H1 (cell line): ENCODE results near the gene UBE2F. TPM values are rescaled to one million over a fixed set of nuclear protein-coding genes. Genes with fewer than 3 reads are reported as not detected.

Experiments used
- CTCF ChIA-PET: fragments of 300-600 bp; sonication (Branson Sonifier 250); formaldehyde crosslinking; loops from one replicate; lab custom pipeline; 2021; ENCODE audit not compliant: partially characterized antibody; lab: Charles Lee
- POLR2A ChIA-PET: fragments of 300-600 bp; sonication (Branson Sonifier 250); formaldehyde crosslinking; loops from one replicate; lab custom pipeline; 2021; ENCODE audit warnings: inconsistent platforms; ENCODE audit not compliant: partially characterized antibody; lab: Charles Lee
- DNase-seq, 2 experiments: peaks; one replicate each; pipeline versions ENCODE4 v3.0.0 to v3.0.0-alpha.2; 2010 to 2022; ENCODE audit warnings: low spot score in 2 of 2, low read depth in 1 of 2, mixed read lengths in 1 of 2
- FAIRE-seq: peaks from 2 replicates; lab custom pipeline; 2011; peaks lifted over from hg19 to GRCh38; lab: Jason Lieb, UNC
- H2AFZ ChIP-seq: 2 replicates; pipeline ENCODE4 v1.8.1; 2012; ENCODE audit warnings: low read length, inconsistent platforms
- H2AK5ac ChIP-seq: 2 replicates; pipeline ENCODE4 v1.6.1; 2013; ENCODE audit warnings: low read depth, low read length
- H2BK120ac ChIP-seq: replicated peaks from 2 replicates; pipeline ENCODE3; 2013; ENCODE audit warnings: low read depth, low read length, inconsistent platforms
- H2BK12ac ChIP-seq: 2 replicates; pipeline ENCODE4 v1.6.1; 2013; ENCODE audit warnings: low read depth, low read length
- H2BK15ac ChIP-seq: 2 replicates; pipeline ENCODE4 v1.6.1; 2013; ENCODE audit warnings: low read length
- H2BK20ac ChIP-seq: 2 replicates; pipeline ENCODE4 v1.6.1; 2013; ENCODE audit warnings: low read length
- H2BK5ac ChIP-seq: 2 replicates; pipeline ENCODE4 v1.6.1; 2013; ENCODE audit warnings: low read depth, low read length
- H3K14ac ChIP-seq: 2 replicates; pipeline ENCODE4 v1.6.1; 2013; ENCODE audit warnings: inconsistent platforms; ENCODE audit not compliant: insufficient read length
- H3K18ac ChIP-seq: 2 replicates; pipeline ENCODE4 v1.6.1; 2013; ENCODE audit warnings: low read length; ENCODE audit errors: extremely low read depth
- H3K23ac ChIP-seq: 2 replicates; pipeline ENCODE4 v1.6.1; 2013; ENCODE audit warnings: inconsistent platforms; ENCODE audit not compliant: insufficient read length
- H3K23me2 ChIP-seq: 2 replicates; pipeline ENCODE4 v1.6.1; 2013; ENCODE audit warnings: low read depth, low read length
- H3K27ac ChIP-seq: 2 replicates; pipeline ENCODE4 v1.6.1; 2011; ENCODE audit warnings: low read depth, low read length, inconsistent platforms
- H3K27me3 ChIP-seq, 4 experiments: replicated peaks in 1 of 4; 1 replicate in 1 of 4; 2 replicates in 3 of 4; pipeline versions ENCODE4 v1.6.1 to v1.8.1; 2011 to 2013; ENCODE audit warnings: low read length in 3 of 4, mild to moderate bottlenecking in 3 of 4, inconsistent platforms in 2 of 4, mixed read lengths in 2 of 4, moderate library complexity in 1 of 4; ENCODE audit not compliant: control insufficient read depth in 3 of 4, insufficient read depth in 3 of 4; ENCODE audit errors: extremely low read depth in 1 of 4
- H3K36me3 ChIP-seq, 4 experiments: 2 replicates each; pipeline versions ENCODE4 v1.6.1 to v1.8.1; 2011 to 2013; ENCODE audit warnings: mild to moderate bottlenecking in 4 of 4, low read length in 3 of 4, moderate library complexity in 2 of 4, control low read depth in 1 of 4, inconsistent platforms in 1 of 4; ENCODE audit not compliant: insufficient read depth in 4 of 4, control insufficient read depth in 2 of 4
- H3K4ac ChIP-seq: replicated peaks from 2 replicates; pipeline ENCODE3; 2013; ENCODE audit warnings: low read length, low read depth, mixed read lengths, inconsistent platforms; ENCODE audit not compliant: insufficient read length
- H3K4me1 ChIP-seq, 4 experiments: replicated peaks in 1 of 4; 1 replicate in 1 of 4; 2 replicates in 3 of 4; pipeline versions ENCODE4 v1.6.1 to v1.8.1; 2011 to 2013; ENCODE audit warnings: low read length in 3 of 4, inconsistent platforms in 2 of 4, mixed read lengths in 1 of 4; ENCODE audit not compliant: insufficient read depth in 4 of 4, control insufficient read depth in 3 of 4
- H3K4me2 ChIP-seq, 2 experiments: 2 replicates each; pipeline versions ENCODE4 v1.6.1 to v1.8.1; 2011 to 2013; ENCODE audit warnings: low read depth in 2 of 2, low read length in 2 of 2, control low read depth in 1 of 2, inconsistent platforms in 1 of 2, mild to moderate bottlenecking in 1 of 2; ENCODE audit not compliant: insufficient read depth in 1 of 2
- H3K4me3 ChIP-seq, 4 experiments: fragments of 200-600, 300-600 bp in 1 of 4; sonication (generic), shearing (Covaris generic), sonication (Bioruptor Twin) in 1 of 4; 2 replicates each; pipeline versions ENCODE4 v1.5.1 to v1.8.1; 2011 to 2016; ENCODE audit warnings: low read length in 4 of 4, low read depth in 3 of 4, control low read depth in 2 of 4, inconsistent platforms in 2 of 4, mild to moderate bottlenecking in 2 of 4, mixed read lengths in 1 of 4, moderate library complexity in 1 of 4; ENCODE audit not compliant: insufficient read depth in 2 of 4; ENCODE audit errors: extremely low read depth in 1 of 4
- H3K56ac ChIP-seq: replicated peaks from 2 replicates; pipeline ENCODE3; 2013; ENCODE audit warnings: low read depth, mild to moderate bottlenecking, mixed read lengths, low read length, inconsistent platforms; ENCODE audit not compliant: insufficient read length
- H3K79me1 ChIP-seq: 2 replicates; pipeline ENCODE4 v1.6.1; 2013; ENCODE audit warnings: low read depth, low read length, control low read depth
- H3K79me2 ChIP-seq, 2 experiments: 2 replicates each; pipeline versions ENCODE4 v1.6.1 to v1.8.1; 2012 to 2013; ENCODE audit warnings: low read length in 2 of 2, mild to moderate bottlenecking in 2 of 2, inconsistent platforms in 1 of 2; ENCODE audit not compliant: insufficient read depth in 2 of 2, control insufficient read depth in 1 of 2
- H3K9ac ChIP-seq, 4 experiments: replicated peaks in 1 of 4; 1 replicate in 1 of 4; 2 replicates in 3 of 4; pipeline versions ENCODE4 v1.6.1 to v1.8.1; 2011 to 2013; ENCODE audit warnings: low read depth in 3 of 4, low read length in 3 of 4, control low read depth in 2 of 4, mild to moderate bottlenecking in 2 of 4, moderate library complexity in 2 of 4, inconsistent platforms in 1 of 4; ENCODE audit errors: extremely low read depth in 1 of 4
- H3K9me3 ChIP-seq, 2 experiments: 2 replicates each; pipeline versions ENCODE4 v1.6.1 to v1.8.1; 2012 to 2013; ENCODE audit warnings: mild to moderate bottlenecking in 2 of 2, moderate library complexity in 2 of 2, control low read depth in 1 of 2, inconsistent platforms in 1 of 2, low read depth in 1 of 2, low read length in 1 of 2, mixed read lengths in 1 of 2; ENCODE audit not compliant: insufficient read depth in 2 of 2
- H4K20me1 ChIP-seq, 2 experiments: replicated peaks in 1 of 2; 2 replicates each; pipeline versions ENCODE3 to v1.8.1; 2011 to 2013; ENCODE audit warnings: inconsistent platforms in 2 of 2, low read length in 2 of 2, mild to moderate bottlenecking in 1 of 2; ENCODE audit not compliant: insufficient read depth in 2 of 2, control insufficient read depth in 1 of 2
- H4K5ac ChIP-seq: 2 replicates; pipeline ENCODE4 v1.6.1; 2013; ENCODE audit warnings: low read length, low read depth, mixed read lengths, inconsistent platforms; ENCODE audit not compliant: insufficient read length
- H4K8ac ChIP-seq: 2 replicates; pipeline ENCODE4 v1.8.0; 2013; ENCODE audit warnings: mild to moderate bottlenecking, moderate library complexity, low read length, inconsistent platforms; ENCODE audit not compliant: insufficient read depth; ENCODE audit errors: extremely low read depth
- H4K91ac ChIP-seq: replicated peaks from 2 replicates; pipeline ENCODE3; 2013; ENCODE audit warnings: low read length, mixed read lengths, inconsistent platforms; ENCODE audit not compliant: insufficient read length
- CBX8 ChIP-seq: fragments of 300-800, 300-1000 bp; sonication (generic); IDR thresholded peaks from 2 replicates; pipeline ENCODE4 v1.7.1; 2016; ENCODE audit warnings: low read depth, low read length, borderline replicate concordance
- EGR1 ChIP-seq: IDR thresholded peaks from 2 replicates; pipeline ENCODE4 v1.6.1; 2011; ENCODE audit warnings: low read depth, low read length, borderline replicate concordance
- GABPA ChIP-seq: IDR thresholded peaks from 2 replicates; pipeline ENCODE4 v1.6.1; 2011; ENCODE audit warnings: mild to moderate bottlenecking, low read length, moderate library complexity, borderline replicate concordance; ENCODE audit not compliant: insufficient read depth
- KDM4A ChIP-seq: IDR thresholded peaks from one replicate; pipeline ENCODE4 v1.7.1; 2012; ENCODE audit warnings: low read depth, mild to moderate bottlenecking, moderate library complexity, low read length, inconsistent platforms; ENCODE audit not compliant: severe bottlenecking
- MAFK ChIP-seq: IDR thresholded peaks from 2 replicates; pipeline ENCODE4 v1.6.1; 2012; ENCODE audit warnings: low read depth, mild to moderate bottlenecking, improper control_type of control experiment, low read length
- NRF1 ChIP-seq: IDR thresholded peaks from 2 replicates; pipeline ENCODE4 v1.6.1; 2011; ENCODE audit warnings: mild to moderate bottlenecking, low read depth, low read length, improper control_type of control experiment
- POLR2A ChIP-seq, 2 experiments: IDR thresholded peaks; 1 replicate in 1 of 2; 2 replicates in 1 of 2; pipeline ENCODE4 v1.6.1; 2011; ENCODE audit warnings: low read depth in 2 of 2, low read length in 2 of 2, mild to moderate bottlenecking in 2 of 2; ENCODE audit errors: control extremely low read depth in 1 of 2
- POLR2AphosphoS5 ChIP-seq: IDR thresholded peaks from 2 replicates; pipeline ENCODE4 v1.6.1; 2011; ENCODE audit warnings: low read depth, low read length
- RAD21 ChIP-seq, 2 experiments: IDR thresholded peaks in 1 of 2; conservative IDR thresholded peaks in 1 of 2; 2 replicates each; pipeline ENCODE4 v1.6.1; 2011; ENCODE audit warnings: low read depth in 2 of 2, low read length in 2 of 2, improper control_type of control experiment in 1 of 2, inconsistent platforms in 1 of 2, mild to moderate bottlenecking in 1 of 2, moderate library complexity in 1 of 2
- SIRT6 ChIP-seq: IDR thresholded peaks from one replicate; pipeline ENCODE4 v1.7.1; 2012; ENCODE audit warnings: low read length, inconsistent platforms
- SIX5 ChIP-seq: IDR thresholded peaks from 2 replicates; pipeline ENCODE4 v1.6.1; 2011; ENCODE audit warnings: mild to moderate bottlenecking, low read depth, low read length
- SRF ChIP-seq: IDR thresholded peaks from 2 replicates; pipeline ENCODE4 v1.6.1; 2011; ENCODE audit warnings: mild to moderate bottlenecking, low read depth, low read length, moderate library complexity
- TAF7 ChIP-seq: optimal IDR thresholded peaks from 2 replicates; pipeline ENCODE3; 2011; ENCODE audit warnings: low read depth, mild to moderate bottlenecking, inconsistent platforms, low read length, moderate library complexity, borderline replicate concordance
- TBP ChIP-seq: IDR thresholded peaks from 2 replicates; pipeline ENCODE4 v1.6.1; 2011; ENCODE audit warnings: low read depth, low read length, improper control_type of control experiment
- YY1 ChIP-seq: IDR thresholded peaks from 2 replicates; pipeline ENCODE4 v1.6.1; 2011; ENCODE audit warnings: low read depth, mild to moderate bottlenecking, low read length
- ZNF274 ChIP-seq: IDR thresholded peaks from 2 replicates; pipeline ENCODE4 v1.7.0; 2012; ENCODE audit warnings: low read length, borderline replicate concordance; ENCODE audit errors: extremely low read depth
- polyA plus RNA-seq, 7 experiments: library from polyadenylated mRNA; depleted of rRNA in 3 of 7; stranded (reverse) in 5 of 7; unstranded in 2 of 7; fragments of >200 nt in 5 of 7; fragments of 200-250 nt in 2 of 7; gene quantifications; 1 replicate in 5 of 7; 2 replicates in 1 of 7; 4 replicates in 1 of 7; pipeline versions ENCODE4 v1.2.1 to v1.2.3, GENCODE V29; 2011 to 2013; ENCODE audit warnings: missing spikeins in 2 of 7, mixed read lengths in 2 of 7
- total RNA-seq: library from RNA; stranded (reverse); fragmentation: NEBNext Ultra II Directional; extraction: Animal tissue kit (Norgen Biotek cat#: 25700); gene quantifications from 2 replicates; pipeline ENCODE4 v1.2.1, GENCODE V29; 2021

UBE2F gene
- total and polyA plus RNA-seq, 2 of the 8 experiments (the other 6 are each of a cell fraction or from before 2014, with no cell fraction given) = 43.3 to 59.8 TPM

GRCh38 chr2:238075397-238075796 is 108.6 kb downstream of the UBE2F start:
- Histone ChIP-seq H2BK20ac (no peak overlapping the region), H4K5ac (no peak overlapping the region), H3K14ac (no peak overlapping the region), H2AK5ac (no peak overlapping the region), H2BK120ac (no peak overlapping the region), H2BK15ac (no peak overlapping the region), H3K23me2 (no peaks in the 10 kb centered on the region), H2AFZ (no peak overlapping the region), H3K4ac (no peak overlapping the region), H3K18ac (no peak overlapping the region), H3K56ac (no peak overlapping the region), H3K27me3 (no peaks in the 10 kb centered on the region), H3K36me3 (peaks cover 5 to 48% (median 15%) of the 10 kb centered on the region in 4 experiments; a peak in 7 of 8 replicates), H3K27ac (no peak overlapping the region), H3K9ac (no peak overlapping the region), H2BK12ac (no peak overlapping the region), H4K91ac (no peak overlapping the region), H4K20me1 (peaks cover 0 to 2% of the 10 kb centered on the region in 2 experiments), H4K8ac (no peak overlapping the region), H3K4me1 (no peaks in the 10 kb centered on the region; a peak in 1 of 7 replicates), H3K4me2 (no peak overlapping the region), H3K9me3 (no peaks in the 10 kb centered on the region), H3K79me2 (peaks cover 0 to 58% of the 10 kb centered on the region in 2 experiments; a peak in 2 of 4 replicates), H3K79me1 (no peaks in the 10 kb centered on the region), H2BK5ac (no peak overlapping the region), H3K23ac (no peak overlapping the region), H3K4me3 (no peak overlapping the region)
- ChIA-PET CTCF (interaction anchor here (1.1 kb wide), 1 partner anchor 59 kb away, joined by 3 read pairs; no protein-coding TSS in a partner anchor), POLR2A (interaction anchor here (1.0 kb wide), 1 partner anchor 14 kb away, joined by 5 read pairs; no protein-coding TSS in a partner anchor)
- FAIRE-seq (no peak), DNase-seq (no peak)
- TF ChIP-seq CBX8 (no peak), TBP (no peak), GABPA (no peak), YY1 (no peak), TAF7 (no peak), SIX5 (no peak), POLR2AphosphoS5 (no peak), SIRT6 (no peak), EGR1 (no peak), ZNF274 (no peak), NRF1 (no peak), MAFK (no peak), RAD21 (IDR thresholded peaks at IDR 0.05 in 1 of 2, conservative IDR thresholded peaks at IDR 0.05 in 1 of 2; ENCODE audit: low read depth in 2 of 2, low read length in 2 of 2) (no peak), POLR2A (IDR thresholded peaks at IDR 0.05; ENCODE audit: control extremely low read depth in 1 of 2, low read depth in 2 of 2, low read length in 2 of 2) (no peak), SRF (no peak), KDM4A (no peak)
